ENCODE measurements around the gene SLC25A21. TPM values are rescaled to one million over a fixed set of nuclear protein-coding genes. Genes with fewer than 3 reads are reported as not detected.

The SLC25A21 gene
- total and polyA plus RNA-seq, 10 of the 15 experiments (the other 5 are each of a cell fraction or from before 2014, with no cell fraction given): 0.06 to 0.72 (median 0.17) TPM; not detected in 3

DNA sequence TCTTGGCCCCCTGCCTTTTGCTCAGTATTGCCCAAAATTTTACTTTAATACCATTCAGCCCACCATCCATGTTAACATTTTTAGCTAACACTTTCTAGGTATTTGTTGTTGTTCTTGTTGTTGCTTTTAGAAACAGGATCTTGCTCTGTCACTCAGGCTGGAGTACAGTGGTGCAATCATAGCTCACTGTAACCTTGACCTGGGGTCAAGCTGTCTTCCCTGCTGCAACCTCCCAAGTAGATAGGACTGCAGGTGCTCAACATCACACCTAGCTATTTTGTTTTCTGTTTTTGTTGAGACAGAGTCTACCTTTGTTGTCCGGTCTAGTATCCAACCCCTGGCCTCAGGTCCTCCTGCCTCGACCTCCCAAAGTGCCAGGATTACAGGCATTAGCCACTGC, 29.3 kb upstream of the SLC25A21 start:
- ChIA-PET RAD21 (ENCODE audit: unreplicated experiment) (no interaction called here), SMC1A (ENCODE audit: uncharacterized antibody, unreplicated experiment) (no interaction called here), POLR2A (no interaction called here), CTCF (interaction anchor here (1.6 kb wide), 1 partner anchor 29 kb away, joined by 4 read pairs; no protein-coding TSS in a partner anchor)
- no peak for TF ChIP-seq FOS (IDR thresholded peaks at IDR 0.05; ENCODE audit: borderline replicate concordance, extremely low read depth, insufficient read length)
- TF ChIP-seq JUND (IDR thresholded peaks at IDR 0.05; ENCODE audit: low read depth, low read length): no peak
- H3K4me1 ChIP-seq (ENCODE audit: control insufficient read depth, insufficient read depth, low read length): no peaks in the 10 kb centered on the region
- BruUV-seq (replicated peaks): no TSS peak
- no peaks in the 10 kb centered on the region for H3K36me3 ChIP-seq (ENCODE audit: control insufficient read depth in 2 of 2, insufficient read depth in 2 of 2, low read length in 1 of 2)
- in situ Hi-C loops (cut with MboI) (no loop called here), intact Hi-C loops (cut with micrococcal nuclease; ENCODE audit: unreplicated experiment) (no loop called here)
- H2AFZ ChIP-seq (ENCODE audit: control insufficient read depth, low read depth, low read length): no peak overlapping the region
- no peak overlapping the region for H3K4me2 ChIP-seq (ENCODE audit: control insufficient read depth, insufficient read depth)
- H3K9me3 ChIP-seq (replicated peaks; ENCODE audit: control insufficient read depth, insufficient read depth, low read length): no peaks in the 10 kb centered on the region; the same call in 2 of the 3 replicates
- WGBS (ENCODE audit: insufficient coverage, insufficient replicate concordance, low lambda C conversion rate, missing lambda C conversion rate): 3% methylated on average over 2 of the region's 2 CpGs
- no peak overlapping the region for H3K27ac ChIP-seq (ENCODE audit: control insufficient read depth, insufficient read depth)
- H4K20me1 ChIP-seq (ENCODE audit: control insufficient read depth, insufficient read depth): no peaks in the 10 kb centered on the region
- DNase-seq (ENCODE audit: low read depth, low spot score) (no peak), FAIRE-seq (no peak), ATAC-seq (no peak)
- no peaks in the 10 kb centered on the region for H3K79me2 ChIP-seq (ENCODE audit: control insufficient read depth, insufficient read depth, low read length)
- no peaks in the 10 kb centered on the region for H3K27me3 ChIP-seq (replicated peaks in 1 of 2; ENCODE audit: control insufficient read depth in 2 of 2, insufficient read depth in 2 of 2, low read length in 1 of 2)
- no peak overlapping the region for H3K4me3 ChIP-seq
- H3K9ac ChIP-seq (ENCODE audit: control insufficient read depth, insufficient read depth, low read length): no peak overlapping the region

DNA sequence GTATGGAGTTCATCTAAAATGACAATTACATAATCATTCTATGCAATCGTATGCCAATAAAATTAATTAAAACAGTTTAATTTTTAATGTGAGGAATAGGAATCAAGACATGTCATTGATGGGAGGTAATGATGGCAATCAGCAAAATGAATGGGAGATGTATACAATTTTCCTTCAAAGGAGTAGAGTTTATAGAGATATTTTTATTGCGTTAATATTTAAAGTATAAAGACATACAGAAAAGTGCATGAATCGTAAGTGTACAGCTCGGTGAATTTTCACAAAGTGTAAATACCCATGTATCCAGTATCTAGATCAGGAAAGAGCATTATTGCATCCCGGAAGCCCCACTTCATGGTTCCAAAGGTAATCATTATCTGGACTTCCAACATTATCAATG, 26.5 kb upstream of the SLC25A21 start:
- RAD21 ChIA-PET (ENCODE audit: unreplicated experiment): no interaction called here
- Histone ChIP-seq H2AFZ (ENCODE audit: control insufficient read depth, low read depth, low read length) (no peak overlapping the region), H3K27ac (ENCODE audit: control insufficient read depth, insufficient read depth) (no peak overlapping the region), H3K4me3 (no peak overlapping the region), H3K79me2 (ENCODE audit: control insufficient read depth, insufficient read depth, low read length) (no peaks in the 10 kb centered on the region), H3K9me3 (replicated peaks; ENCODE audit: control insufficient read depth, insufficient read depth, low read length) (no peaks in the 10 kb centered on the region; the same call in 2 of the 3 replicates), H3K4me1 (ENCODE audit: control insufficient read depth, insufficient read depth, low read length) (no peaks in the 10 kb centered on the region), H3K36me3 (ENCODE audit: control insufficient read depth in 2 of 2, insufficient read depth in 2 of 2, low read length in 1 of 2) (no peaks in the 10 kb centered on the region), H3K9ac (ENCODE audit: control insufficient read depth, insufficient read depth, low read length) (no peak overlapping the region), H3K27me3 (replicated peaks in 1 of 2; ENCODE audit: control insufficient read depth in 2 of 2, insufficient read depth in 2 of 2, low read length in 1 of 2) (no peaks in the 10 kb centered on the region), H3K4me2 (ENCODE audit: control insufficient read depth, insufficient read depth) (no peak overlapping the region), H4K20me1 (ENCODE audit: control insufficient read depth, insufficient read depth) (no peaks in the 10 kb centered on the region)
- SMC1A ChIA-PET (ENCODE audit: uncharacterized antibody, unreplicated experiment): no interaction called here
- DNase-seq (ENCODE audit: low read depth, low spot score) (no peak), FAIRE-seq (no peak), ATAC-seq (no peak)
- BruUV-seq (replicated peaks): no TSS peak
- CTCF ChIA-PET: no interaction called here
- in situ Hi-C loops (cut with MboI) (no loop called here), intact Hi-C loops (cut with micrococcal nuclease; ENCODE audit: unreplicated experiment) (no loop called here)
- POLR2A ChIA-PET: no interaction called here
- 79% methylated on average over 5 of the region's 5 CpGs for WGBS (ENCODE audit: insufficient coverage, insufficient replicate concordance, low lambda C conversion rate, missing lambda C conversion rate)
- TF ChIP-seq HDGF (IDR thresholded peaks at IDR 0.05): no peak
- no peak for TF ChIP-seq STAT3 (IDR thresholded peaks at IDR 0.05; ENCODE audit: low read depth, low read length)
- TF ChIP-seq, protein P1, sequence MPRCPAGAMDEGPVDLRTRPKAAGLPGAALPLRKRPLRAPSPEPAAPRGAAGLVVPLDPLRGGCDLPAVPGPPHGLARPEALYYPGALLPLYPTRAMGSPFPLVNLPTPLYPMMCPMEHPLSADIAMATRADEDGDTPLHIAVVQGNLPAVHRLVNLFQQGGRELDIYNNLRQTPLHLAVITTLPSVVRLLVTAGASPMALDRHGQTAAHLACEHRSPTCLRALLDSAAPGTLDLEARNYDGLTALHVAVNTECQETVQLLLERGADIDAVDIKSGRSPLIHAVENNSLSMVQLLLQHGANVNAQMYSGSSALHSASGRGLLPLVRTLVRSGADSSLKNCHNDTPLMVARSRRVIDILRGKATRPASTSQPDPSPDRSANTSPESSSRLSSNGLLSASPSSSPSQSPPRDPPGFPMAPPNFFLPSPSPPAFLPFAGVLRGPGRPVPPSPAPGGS (IDR thresholded peaks at IDR 0.05; ENCODE audit: borderline replicate concordance, insufficient read depth, low read depth, low read length, poor library complexity, severe bottlenecking): no peak
- no peak for TF ChIP-seq SP1 (IDR thresholded peaks at IDR 0.05; ENCODE audit: low read depth, low read length)
- TF ChIP-seq RFX5 (IDR thresholded peaks at IDR 0.05; ENCODE audit: low read depth, low read length): no peak
- no peak for TF ChIP-seq MYB (IDR thresholded peaks at IDR 0.05; ENCODE audit: borderline replicate concordance, low read depth, low read length)
- TF ChIP-seq, protein P2, sequence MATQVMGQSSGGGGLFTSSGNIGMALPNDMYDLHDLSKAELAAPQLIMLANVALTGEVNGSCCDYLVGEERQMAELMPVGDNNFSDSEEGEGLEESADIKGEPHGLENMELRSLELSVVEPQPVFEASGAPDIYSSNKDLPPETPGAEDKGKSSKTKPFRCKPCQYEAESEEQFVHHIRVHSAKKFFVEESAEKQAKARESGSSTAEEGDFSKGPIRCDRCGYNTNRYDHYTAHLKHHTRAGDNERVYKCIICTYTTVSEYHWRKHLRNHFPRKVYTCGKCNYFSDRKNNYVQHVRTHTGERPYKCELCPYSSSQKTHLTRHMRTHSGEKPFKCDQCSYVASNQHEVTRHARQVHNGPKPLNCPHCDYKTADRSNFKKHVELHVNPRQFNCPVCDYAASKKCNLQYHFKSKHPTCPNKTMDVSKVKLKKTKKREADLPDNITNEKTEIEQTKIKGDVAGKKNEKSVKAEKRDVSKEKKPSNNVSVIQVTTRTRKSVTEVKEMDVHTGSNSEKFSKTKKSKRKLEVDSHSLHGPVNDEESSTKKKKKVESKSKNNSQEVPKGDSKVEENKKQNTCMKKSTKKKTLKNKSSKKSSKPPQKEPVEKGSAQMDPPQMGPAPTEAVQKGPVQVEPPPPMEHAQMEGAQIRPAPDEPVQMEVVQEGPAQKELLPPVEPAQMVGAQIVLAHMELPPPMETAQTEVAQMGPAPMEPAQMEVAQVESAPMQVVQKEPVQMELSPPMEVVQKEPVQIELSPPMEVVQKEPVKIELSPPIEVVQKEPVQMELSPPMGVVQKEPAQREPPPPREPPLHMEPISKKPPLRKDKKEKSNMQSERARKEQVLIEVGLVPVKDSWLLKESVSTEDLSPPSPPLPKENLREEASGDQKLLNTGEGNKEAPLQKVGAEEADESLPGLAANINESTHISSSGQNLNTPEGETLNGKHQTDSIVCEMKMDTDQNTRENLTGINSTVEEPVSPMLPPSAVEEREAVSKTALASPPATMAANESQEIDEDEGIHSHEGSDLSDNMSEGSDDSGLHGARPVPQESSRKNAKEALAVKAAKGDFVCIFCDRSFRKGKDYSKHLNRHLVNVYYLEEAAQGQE (IDR thresholded peaks at IDR 0.05; ENCODE audit: low read depth, low read length): no peak
- no peak for TF ChIP-seq JUND (IDR thresholded peaks at IDR 0.05; ENCODE audit: low read depth, low read length)
- TF ChIP-seq ZBED1 (IDR thresholded peaks at IDR 0.05; ENCODE audit: borderline replicate concordance): no peak
- no peak for TF ChIP-seq DPF2 (IDR thresholded peaks at IDR 0.05)

Measured in GM12878 (cell line).